Gastroesophageal sphincter (tissue), 4 donors: ENCODE measurements around the gene PUS1. TPM values are rescaled to one million over a fixed set of nuclear protein-coding genes. Genes with fewer than 3 reads are reported as not detected.

Experiments used
- ATAC-seq: fragments of 150-250 bp; one replicate; pipeline ENCODE4 v1.9.1; 2016; ENCODE audit warnings: mild to moderate bottlenecking, moderate library complexity
- H3K27ac ChIP-seq, 4 donors: fragments of 200-600 bp; sonication (generic) in 3 of 4; 1 replicate in 3 of 4; 2 replicates in 1 of 4; pipeline ENCODE4 v1.5.1; 2016 to 2019
- H3K27me3 ChIP-seq: fragments of 200-600 bp; sonication (generic); one replicate; pipeline ENCODE4 v1.5.1; 2019
- H3K36me3 ChIP-seq, 2 donors: fragments of 200-600 bp; sonication (generic); one replicate each; pipeline ENCODE4 v1.5.1; 2019; ENCODE audit warnings: control low read depth in 1 of 2
- H3K4me1 ChIP-seq, 3 donors: fragments of 200-600 bp; sonication (generic); 1 replicate in 2 of 3; 2 replicates in 1 of 3; pipeline ENCODE4 v1.5.1; 2016 to 2019; ENCODE audit warnings: control low read depth in 2 of 3
- H3K4me3 ChIP-seq, 2 donors: fragments of 200-600 bp; sonication (generic); one replicate each; pipeline ENCODE4 v1.5.1; 2019; ENCODE audit warnings: mild to moderate bottlenecking in 1 of 2, moderate library complexity in 1 of 2
- H3K9me3 ChIP-seq, 3 donors: fragments of 200-600 bp; sonication (generic); one replicate each; pipeline ENCODE4 v1.5.1; 2017 to 2019; ENCODE audit warnings: control low read depth in 2 of 3
- CTCF ChIP-seq, 4 experiments: fragments of 200-600 bp in 2 of 4; fragments of 450-650 bp in 2 of 4; sonication (generic) in 1 of 4; IDR thresholded peaks; one replicate each; pipeline ENCODE4 v1.5.1; 2017 to 2019; ENCODE audit warnings: antibody characterized with exemption in 4 of 4, mild to moderate bottlenecking in 2 of 4, moderate library complexity in 2 of 4
- EP300 ChIP-seq: sonication (generic); formaldehyde crosslinking; IDR thresholded peaks from one replicate; pipeline ENCODE4 v1.6.1; 2017; ENCODE audit warnings: antibody characterized with exemption, mild to moderate bottlenecking
- POLR2A ChIP-seq, 2 donors: fragments of 450-650 bp; IDR thresholded peaks; one replicate each; pipeline ENCODE4 v1.6.1; 2017; ENCODE audit warnings: antibody characterized with exemption in 2 of 2, mild to moderate bottlenecking in 2 of 2, moderate library complexity in 1 of 2
- POLR2AphosphoS5 ChIP-seq: sonication (generic); formaldehyde crosslinking; IDR thresholded peaks from one replicate; pipeline ENCODE4 v1.6.1; 2017; ENCODE audit warnings: antibody characterized with exemption
- WGBS, 2 donors: methylation state at CpG; one replicate each; pipeline ENCODE4 v1.1.5; 2018; ENCODE audit warnings: low coverage in 1 of 2; 5-methylcytosine and 5-hydroxymethylcytosine counted together
- total RNA-seq, 4 donors: library from RNA; depleted of rRNA; stranded (reverse); fragments of >200 nt; gene quantifications; one replicate each; pipeline ENCODE4 v1.1.0, GENCODE V29; 2016

The PUS1 gene
- total RNA-seq, 4 donors from 2014 or later = 7.2 to 28.2 (median 13.1) TPM

GRCh38 chr12:131895640-131896079, 33.4 kb upstream of the PUS1 start:
- H3K4me3 ChIP-seq = peak overlapping the region; percentile 54 to 89
- peaks cover 0 to 26% of the 10 kb centered on the region in 2 donors for H3K36me3 ChIP-seq
- no peak for ATAC-seq
- H3K9me3 ChIP-seq = no peaks in the 10 kb centered on the region
- H3K27ac ChIP-seq = peak overlapping the region; percentile 94 to 97 (median 96)
- WGBS, 2 donors = 0% methylated on average over 1 of the region's 12 CpGs; no CpG with 5 or more reads in 1 of the 2 donors
- H3K4me1 ChIP-seq = peaks cover 0 to 61% (median 17%) of the 10 kb centered on the region in 3 donors
- H3K27me3 ChIP-seq = no peaks in the 10 kb centered on the region
- TF ChIP-seq EP300 (no peak), POLR2A (IDR thresholded peaks at IDR 0.05) (no peak), POLR2AphosphoS5 (no peak), CTCF (IDR thresholded peaks at IDR 0.05) (no peak)

GRCh38 chr12:131896080-131896810, 32.8 kb upstream of the PUS1 start:
- peak in 1 of 4 experiments; percentile 9 for TF ChIP-seq CTCF (IDR thresholded peaks at IDR 0.05)
- TF ChIP-seq POLR2AphosphoS5 = peak; percentile 87
- no peak for TF ChIP-seq EP300
- peak; percentile 96 to 97 for TF ChIP-seq POLR2A (IDR thresholded peaks at IDR 0.05)
- peaks cover 0 to 66% (median 22%) of the 10 kb centered on the region in 3 donors for H3K4me1 ChIP-seq
- H3K4me3 ChIP-seq = peak overlapping the region; percentile 54 to 89
- H3K9me3 ChIP-seq = no peaks in the 10 kb centered on the region
- peak; percentile 86 for ATAC-seq
- H3K27me3 ChIP-seq = no peaks in the 10 kb centered on the region
- H3K36me3 ChIP-seq = peaks cover 0 to 26% of the 10 kb centered on the region in 2 donors
- H3K27ac ChIP-seq = peak overlapping the region; percentile 94 to 97 (median 96)
- WGBS, 2 donors = 0 to 7% methylated on average over 1 to 3 of the region's 39 CpGs

GRCh38 chr12:131896811-131897270, 32.2 kb upstream of the PUS1 start:
- WGBS, 2 donors = 52% methylated on average over 5 of the region's 14 CpGs; no CpG with 5 or more reads in 1 of the 2 donors
- no peak for ATAC-seq
- Histone ChIP-seq H3K27me3 (no peaks in the 10 kb centered on the region), H3K36me3 (peaks cover 0 to 26% of the 10 kb centered on the region in 2 donors), H3K4me3 (peak overlapping the region in 1 of 2 donors; percentile 89), H3K9me3 (no peaks in the 10 kb centered on the region), H3K4me1 (peaks cover 0 to 72% (median 28%) of the 10 kb centered on the region in 3 donors), H3K27ac (peak overlapping the region; percentile 48 to 97 (median 95))
- TF ChIP-seq POLR2AphosphoS5 (no peak), CTCF (IDR thresholded peaks at IDR 0.05) (no peak), POLR2A (IDR thresholded peaks at IDR 0.05) (no peak), EP300 (no peak)

- Histone ChIP-seq H3K9me3 (no peaks in the 10 kb centered on the region), H3K4me1 (peaks cover 0 to 77% (median 32%) of the 10 kb centered on the region in 3 donors), H3K4me3 (peak overlapping the region in 1 of 2 donors; percentile 89), H3K27me3 (no peaks in the 10 kb centered on the region), H3K27ac (peak overlapping the region in 3 of 4 donors; percentile 94 to 97 (median 96)), H3K36me3 (peaks cover 0 to 26% of the 10 kb centered on the region in 2 donors)
- no peak for ATAC-seq
- no peak for TF ChIP-seq EP300
- no peak for TF ChIP-seq CTCF (IDR thresholded peaks at IDR 0.05)
- TF ChIP-seq POLR2AphosphoS5 = no peak
- 93 to 97% methylated on average over 5 to 13 of the region's 18 CpGs for WGBS, 2 donors
Measured at GRCh38 chr12:131897276-131897675, 31.8 kb upstream of the PUS1 start.
